Right lobe of liver (tissue), 6 donors: ENCODE results near the gene CMC4. TPM values are rescaled to one million over a fixed set of nuclear protein-coding genes. Genes with fewer than 3 reads are reported as not detected.

Source experiments
- ATAC-seq, 4 donors: fragments of 200-7000 bp; cut with Tn5 transposase; one replicate each; pipeline ENCODE4 v1.9.1; 2020; ENCODE audit warnings: mild to moderate bottlenecking in 4 of 4, moderate library complexity in 4 of 4
- DNase-seq, 3 donors: peaks; one replicate each; pipeline ENCODE4 v3.0.0-alpha.2; 2020
- H3K27ac ChIP-seq, 3 donors: fragments of 200-600 bp; one replicate each; pipeline ENCODE4 v1.8.0; 2022
- H3K27me3 ChIP-seq, 2 donors: fragments of 200-600 bp; one replicate each; pipeline ENCODE4 v1.8.0; 2022
- H3K36me3 ChIP-seq, 4 donors: fragments of 200-600 bp; sonication (generic) in 1 of 4; one replicate each; pipeline versions ENCODE4 v1.5.1 to v1.8.0; 2017 to 2022; ENCODE audit warnings: control low read depth in 1 of 4
- H3K4me1 ChIP-seq, 4 donors: fragments of 200-600 bp; sonication (generic) in 1 of 4; one replicate each; pipeline versions ENCODE4 v1.5.1 to v1.8.0; 2017 to 2022; ENCODE audit warnings: control low read depth in 1 of 4
- H3K4me3 ChIP-seq, 3 donors: fragments of 200-600 bp; one replicate each; pipeline ENCODE4 v1.8.0; 2022
- H3K9me3 ChIP-seq, 4 donors: fragments of 200-600 bp; sonication (generic) in 1 of 4; one replicate each; pipeline versions ENCODE4 v1.5.1 to v1.8.0; 2017 to 2022; ENCODE audit warnings: control low read depth in 1 of 4
- CTCF ChIP-seq, 4 donors: fragments of 200-600 bp in 3 of 4; fragments of 450-650 bp in 1 of 4; IDR thresholded peaks; one replicate each; pipeline versions ENCODE4 v1.5.1 to v1.8.0; 2016 to 2022; ENCODE audit warnings: antibody characterized with exemption in 4 of 4, mild to moderate bottlenecking in 2 of 4
- POLR2A ChIP-seq: fragments of 450-650 bp; IDR thresholded peaks from one replicate; pipeline ENCODE4 v1.6.1; 2017; ENCODE audit warnings: antibody characterized with exemption, mild to moderate bottlenecking
- WGBS: methylation state at CpG from one replicate; pipeline ENCODE4 v1.1.6; 2018; ENCODE audit warnings: low coverage, low lambda C conversion rate; ENCODE audit not compliant: insufficient coverage; ENCODE audit errors: missing lambda C conversion rate; 5-methylcytosine and 5-hydroxymethylcytosine counted together
- intact Hi-C, 2 donors: fragments of 100-400 bp; cut with DNase I; formaldehyde crosslinking; loops; one replicate each; pipeline versions ENCODE4 v1.11.2 to v1.14.1; 2022
- long read RNA-seq: library from polyadenylated mRNA; unstranded; transcript quantifications from one replicate; pipeline ENCODE4 v2.0.0, GENCODE V29; 2019
- total RNA-seq, 6 experiments: library from RNA; depleted of rRNA in 2 of 6; stranded (reverse); fragments of >200 nt in 2 of 6; fragmentation: NEBNext Ultra II Directional in 3 of 6; extraction: Animal tissue kit (Norgen Biotek cat#: 25700) in 3 of 6; gene quantifications; one replicate each; pipeline versions ENCODE4 v1.1.0 to v1.2.4, GENCODE V29; 2016 to 2023
- donor health status: DM: no; HTN: yes; CAD: no.
- donor health status: DM: no; HTN: no; CAD: no.
- donor health status: DM: no; HTN: no; CAD: no.
- donor health status: DM: no; HTN: yes; CAD: no.
- donor health status: DM: no; HTN: yes; CAD: no.

CMC4 gene
- 10 to 100 TPM in 2 of 6 experiments, 1 to 10 TPM in 4; 3.9 to 12.2 (median 7.6) TPM for total RNA-seq
- long read RNA-seq, transcript CMC4-202 (3 exons, 1,107 nt) = major isoform, 9 of 14 reads
- long read RNA-seq, partial matches to known transcripts = 0 of 14 reads
- long read RNA-seq, other reads (novel, unspliced or antisense) = 5 of 14 reads

GRCh38 chrX:155070975-155071693, at the start of gene CMC4, which contains the start of the genes BRCC3 and MTCP1:
TSS of gene CMC4 (minus strand) at chrX:155071136. CDS start at chrX:155064023, 7,113 bp downstream.
TSS of gene BRCC3 (plus strand) at chrX:155071508. CDS start at chrX:155071528, 20 bp downstream.
TSS of gene MTCP1 (minus strand) at chrX:155071136. CDS start at chrX:155066010, 5,126 bp downstream.
- ATAC-seq (peak; percentile 83 to 95 (median 92)), DNase-seq (peak; percentile 86 to 90 (median 87))
- H3K4me1 ChIP-seq = peaks cover 0 to 9% (median 0%) of the 10 kb centered on the region in 4 donors
- WGBS = 28% methylated on average over 18 of the region's 81 CpGs
- H3K36me3 ChIP-seq = peaks cover 0 to 3% (median 1%) of the 10 kb centered on the region in 4 donors
- intact Hi-C loops = no loop called here
- TF ChIP-seq POLR2A (peak; percentile 80), CTCF (IDR thresholded peaks at IDR 0.05) (peak in 1 of 4 donors; percentile 9)
- H3K27me3 ChIP-seq = no peaks in the 10 kb centered on the region
- peak within 1 kb of the TSS; percentile 52 to 88 (median 78) for H3K27ac ChIP-seq
- H3K9me3 ChIP-seq = no peaks in the 10 kb centered on the region
- H3K4me3 ChIP-seq = peak within 1 kb of the TSS; percentile 62 to 66 (median 63)

- DNase-seq = no peak
- intact Hi-C loops = no loop called here
- Histone ChIP-seq H3K9me3 (no peaks in the 10 kb centered on the region), H3K4me1 (no peaks in the 10 kb centered on the region), H3K36me3 (no peaks in the 10 kb centered on the region), H3K27ac (no peak overlapping the region), H3K27me3 (no peaks in the 10 kb centered on the region), H3K4me3 (no peak overlapping the region)
- TF ChIP-seq CTCF (IDR thresholded peaks at IDR 0.05) (no peak), POLR2A (no peak)
- ATAC-seq = no peak
- WGBS = no CpG with 5 or more reads among the region's 1 CpG
Measured at GRCh38 chrX:155115174-155115819, 44.4 kb upstream of the CMC4 start.

- no peak overlapping the region for H3K4me3 ChIP-seq
- DNase-seq = no peak
- intact Hi-C loops = no loop called here
- H3K36me3 ChIP-seq = no peaks in the 10 kb centered on the region
- H3K27me3 ChIP-seq = no peaks in the 10 kb centered on the region
- 59% methylated on average over 4 of the region's 4 CpGs for WGBS
- TF ChIP-seq POLR2A (no peak), CTCF (IDR thresholded peaks at IDR 0.05) (no peak)
- H3K27ac ChIP-seq = no peak overlapping the region
- no peaks in the 10 kb centered on the region for H3K9me3 ChIP-seq
- ATAC-seq = no peak
- H3K4me1 ChIP-seq = no peaks in the 10 kb centered on the region
Measured at GRCh38 chrX:155113097-155113496, 42.2 kb upstream of the CMC4 start.

GRCh38 chrX:155112171-155112570, 41.2 kb upstream of the CMC4 start:
- DNase-seq (no peak), ATAC-seq (no peak)
- TF ChIP-seq POLR2A = no peak
- no peak for TF ChIP-seq CTCF (IDR thresholded peaks at IDR 0.05)
- no peaks in the 10 kb centered on the region for H3K4me1 ChIP-seq
- no peak overlapping the region for H3K4me3 ChIP-seq
- no peaks in the 10 kb centered on the region for H3K36me3 ChIP-seq
- no peaks in the 10 kb centered on the region for H3K9me3 ChIP-seq
- intact Hi-C loops = no loop called here
- H3K27ac ChIP-seq = no peak overlapping the region
- WGBS = 76% methylated on average over 3 of the region's 3 CpGs
- no peaks in the 10 kb centered on the region for H3K27me3 ChIP-seq
